Limb (tissue), 2 donors: ENCODE measurements around the gene PLXNA4.

Experiments
- DNase-seq, 2 donors: peaks; one replicate each; pipeline ENCODE4 v3.0.0-alpha.2; 2016; ENCODE audit errors: extremely low spot score in 2 of 2

The PLXNA4 gene

DNA sequence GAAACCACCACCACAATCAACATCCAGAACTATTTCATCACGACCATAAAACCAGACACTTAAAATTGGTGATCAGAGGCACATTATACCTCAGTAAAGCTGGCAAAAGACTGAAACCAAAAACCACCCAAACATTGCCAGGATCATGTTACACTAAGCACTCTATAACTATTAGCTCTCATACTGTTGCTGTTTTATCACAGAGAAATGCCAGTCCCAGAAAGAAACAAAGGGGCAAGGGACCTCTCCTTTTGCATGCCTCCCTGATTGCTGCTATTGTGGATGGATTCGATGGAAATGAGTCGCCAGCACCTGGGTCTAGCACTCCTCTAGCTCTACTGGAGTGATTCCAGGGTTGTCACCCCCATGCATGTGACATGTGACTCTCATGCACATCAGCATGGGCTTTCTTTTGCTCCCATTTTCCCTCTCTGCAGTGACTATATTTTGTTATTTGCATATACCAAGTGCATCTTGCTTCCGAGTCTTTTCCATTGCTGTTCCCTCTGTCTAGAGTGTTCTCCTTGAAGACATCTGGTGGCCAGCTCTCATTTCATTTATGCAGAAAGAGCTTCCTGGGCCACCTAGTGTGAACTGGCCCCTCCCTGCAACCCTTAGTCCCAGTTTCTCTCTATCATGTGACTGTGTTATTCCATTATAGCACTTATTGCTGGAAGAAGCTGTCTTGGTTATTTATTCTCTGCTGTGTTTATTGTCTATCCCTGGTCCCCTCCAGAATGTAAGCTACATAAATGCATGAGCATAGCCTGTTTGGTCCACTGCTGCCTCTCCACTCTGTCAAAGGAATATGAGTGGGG is 300.6 kb downstream of the PLXNA4 start:
- DNase-seq = no peak

DNA sequence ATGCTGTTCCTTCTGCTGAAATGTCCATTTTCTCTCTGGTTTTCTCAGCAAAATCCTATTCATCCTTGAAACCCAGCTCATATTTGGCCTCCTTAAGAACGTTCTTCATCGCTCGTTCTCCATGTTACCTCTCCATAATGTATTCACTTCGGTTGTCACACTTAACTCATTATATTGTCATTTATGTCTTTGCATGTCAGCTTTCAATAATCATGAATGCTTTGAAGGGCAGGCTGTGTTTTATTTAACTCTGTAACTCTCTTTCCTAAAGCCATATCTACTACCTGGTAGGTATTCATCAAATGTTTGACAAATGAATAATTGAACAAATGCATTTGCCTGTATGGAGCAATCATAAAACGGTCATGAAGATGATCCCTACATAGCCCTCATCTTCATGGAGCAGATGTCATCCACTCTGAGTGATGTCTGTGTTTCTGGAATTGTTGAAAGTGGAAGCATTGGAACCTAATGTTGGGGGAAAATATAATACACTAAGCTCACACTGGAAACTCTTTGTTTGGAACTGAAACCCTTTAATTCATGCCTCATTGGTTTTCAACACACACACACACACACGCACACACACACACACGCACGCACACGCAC is 303.4 kb downstream of the PLXNA4 start:
- DNase-seq = no peak

DNA sequence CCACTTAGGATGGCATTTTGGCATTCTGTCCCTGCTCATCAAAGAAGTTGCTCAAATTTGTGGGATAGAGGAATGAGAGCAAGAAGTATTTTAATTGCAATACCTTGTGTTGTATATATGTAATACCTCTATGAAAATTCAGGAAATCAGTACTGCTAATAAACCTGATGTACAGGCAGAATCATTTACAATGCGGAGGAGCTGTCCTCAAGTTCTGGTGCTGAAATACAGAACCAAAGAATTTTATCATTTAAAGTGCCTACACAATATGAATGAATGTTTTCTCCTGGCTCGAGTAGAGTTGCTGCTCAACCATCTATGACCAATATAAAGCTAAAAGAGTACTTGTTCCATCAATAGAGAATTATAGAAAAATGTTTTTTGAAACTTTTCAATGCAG is 305.8 kb downstream of the PLXNA4 start:
- DNase-seq = no peak

GRCh38 chr7:132269718-132270117 is 306.6 kb downstream of the PLXNA4 start:
- DNase-seq = no peak

- no peak for DNase-seq
Measured at GRCh38 chr7:132263151-132263550, 313.1 kb downstream of the PLXNA4 start.

- no peak for DNase-seq
Measured at GRCh38 chr7:132262160-132262470, 314.2 kb downstream of the PLXNA4 start.

DNA sequence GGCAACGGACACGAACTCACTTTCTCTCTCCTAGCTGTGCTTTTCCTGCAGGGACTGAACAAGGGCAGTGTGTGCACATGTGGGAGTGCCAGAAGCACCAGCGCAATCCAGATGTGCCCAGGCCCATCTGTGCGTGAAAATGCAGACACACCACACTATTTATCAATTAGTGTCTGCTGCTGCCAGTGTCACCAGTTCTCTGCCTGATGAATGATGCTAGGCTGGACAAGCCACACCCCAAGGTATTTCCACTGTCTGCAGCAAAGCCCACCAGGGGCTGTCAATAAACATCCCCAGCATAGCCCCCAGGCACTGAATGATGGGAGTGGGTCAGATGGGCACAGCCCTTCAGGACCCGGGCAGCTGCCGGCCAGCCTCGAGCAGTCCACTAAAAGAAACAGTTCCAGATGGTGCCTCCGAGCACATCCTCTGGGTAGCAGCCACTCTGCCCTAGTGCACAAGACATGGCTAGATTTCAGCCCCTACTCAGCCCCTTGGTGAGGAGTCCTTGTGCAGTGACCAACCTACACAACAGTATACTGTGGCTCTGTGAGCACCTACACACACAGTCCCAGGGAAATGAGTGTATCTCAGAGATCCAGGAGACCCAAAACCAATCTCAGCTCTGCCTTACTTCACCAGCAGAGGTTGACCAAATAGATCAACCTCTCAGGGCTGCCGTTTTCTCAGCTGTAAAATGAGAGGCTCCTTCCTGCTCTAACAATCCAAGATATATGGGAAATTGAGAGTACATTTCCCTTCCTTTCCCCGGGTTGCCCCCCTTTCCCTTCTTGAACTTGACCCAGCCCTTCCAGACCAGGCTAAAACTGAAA is 314.7 kb downstream of the PLXNA4 start:
- no peak for DNase-seq

DNA sequence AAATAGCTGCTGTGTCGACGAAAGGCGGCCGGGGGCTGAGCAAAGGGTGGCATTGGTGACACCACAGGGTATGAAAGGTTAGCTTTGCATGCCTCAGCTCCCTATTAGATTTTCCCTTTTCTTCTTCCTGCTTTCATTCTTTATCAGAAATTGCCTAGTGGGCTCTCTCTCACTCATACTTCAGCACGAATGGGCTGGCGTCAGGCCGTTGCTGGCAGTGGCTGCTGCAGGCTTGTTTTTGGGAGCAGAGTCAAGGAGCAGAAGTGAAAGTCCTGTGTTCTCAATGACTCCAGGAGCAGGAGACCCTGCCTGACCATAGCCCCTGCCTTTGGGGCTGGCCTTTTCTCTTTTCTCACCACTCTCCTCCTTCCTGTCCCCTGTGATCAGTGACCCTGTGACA is 318.0 kb downstream of the PLXNA4 start:
- DNase-seq = no peak

- DNase-seq = no peak
Measured at GRCh38 chr7:132257253-132257652, 319.0 kb downstream of the PLXNA4 start.

DNA sequence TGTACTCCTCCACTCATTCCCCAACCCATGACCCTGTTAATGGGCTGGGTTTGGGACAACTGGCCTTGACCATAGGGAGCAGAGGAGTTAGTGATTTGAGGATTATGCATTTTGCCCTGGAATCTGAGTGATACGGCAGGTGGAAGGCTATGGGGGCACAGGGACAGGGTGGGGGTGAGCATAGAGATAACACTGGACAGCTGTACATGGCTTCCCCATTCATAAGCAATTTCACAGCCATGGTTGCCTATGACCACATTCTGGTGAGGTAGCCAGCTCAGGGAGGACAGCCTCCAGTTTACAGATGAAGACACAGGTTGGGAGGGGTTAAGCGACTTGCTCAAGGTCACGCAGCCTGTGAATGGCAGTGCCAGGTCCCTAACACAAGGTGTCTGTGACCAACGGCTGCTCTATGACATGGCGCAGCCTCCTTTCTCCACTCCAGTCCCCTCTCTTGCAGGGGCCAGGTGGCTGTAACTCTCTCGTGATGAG is 319.5 kb downstream of the PLXNA4 start:
- DNase-seq = no peak

DNA sequence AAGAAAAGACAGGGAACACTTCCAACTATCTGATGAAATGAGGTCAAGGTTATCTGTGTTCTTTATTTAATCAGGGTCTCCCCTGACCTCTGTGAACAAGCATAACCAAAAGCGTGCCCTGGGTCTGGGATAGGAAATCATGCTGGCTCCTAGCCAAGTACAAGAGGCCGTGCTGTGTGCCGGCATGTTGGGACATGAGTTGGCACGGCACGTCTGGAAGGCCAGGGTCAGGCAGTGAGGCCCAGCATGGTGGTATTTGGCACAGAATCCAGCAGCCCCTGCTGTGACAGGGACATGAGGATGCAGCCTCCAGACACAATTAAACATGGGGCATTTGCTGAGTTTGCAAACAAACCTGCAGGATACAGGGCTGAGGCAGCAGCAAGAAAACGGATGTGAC is 320.4 kb downstream of the PLXNA4 start:
- DNase-seq = peak in 1 of 2 donors; percentile 45

DNA sequence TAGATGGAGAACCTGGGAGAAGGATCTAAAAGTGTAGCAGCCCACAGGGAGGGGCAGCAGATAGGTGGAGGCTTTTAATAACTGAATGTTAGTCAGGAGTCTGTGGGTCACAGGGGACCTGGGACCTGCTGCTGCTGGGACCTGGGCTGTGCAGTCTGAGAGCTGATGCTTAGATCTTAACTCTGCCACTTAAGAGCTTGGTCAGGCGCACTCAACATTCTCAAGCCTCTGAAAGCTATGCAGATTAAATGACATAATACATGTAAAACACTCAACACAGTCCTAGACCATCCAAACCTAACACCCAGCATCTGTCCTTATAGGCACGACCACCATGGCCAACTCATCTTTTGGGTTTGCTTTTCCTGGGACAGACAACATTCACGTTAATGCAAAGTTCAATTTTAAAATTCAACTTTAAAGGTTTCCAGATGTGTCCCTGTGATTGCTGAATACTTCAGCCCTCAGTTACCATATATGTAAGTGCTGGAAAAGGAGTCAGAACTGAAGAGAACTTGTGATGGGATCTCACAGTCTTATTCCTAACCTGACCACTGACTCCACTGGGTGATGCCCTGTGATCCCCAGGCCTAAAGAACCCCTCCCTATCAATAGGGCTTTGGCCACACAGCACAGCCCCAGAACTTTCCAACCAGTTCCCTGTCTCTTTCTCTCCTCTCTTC is 321.0 kb downstream of the PLXNA4 start:
- DNase-seq = no peak

- DNase-seq = no peak
Measured at GRCh38 chr7:132254455-132254854, 321.8 kb downstream of the PLXNA4 start.

GRCh38 chr7:132252793-132253100 is 323.5 kb downstream of the PLXNA4 start:
- DNase-seq = no peak

GRCh38 chr7:132251327-132251659 is 325.0 kb downstream of the PLXNA4 start:
- DNase-seq = peak in 1 of 2 donors; percentile 68

- no peak for DNase-seq
Measured at GRCh38 chr7:132250480-132251326, 325.6 kb downstream of the PLXNA4 start.

GRCh38 chr7:132249256-132249971 is 326.9 kb downstream of the PLXNA4 start:
- no peak for DNase-seq

DNA sequence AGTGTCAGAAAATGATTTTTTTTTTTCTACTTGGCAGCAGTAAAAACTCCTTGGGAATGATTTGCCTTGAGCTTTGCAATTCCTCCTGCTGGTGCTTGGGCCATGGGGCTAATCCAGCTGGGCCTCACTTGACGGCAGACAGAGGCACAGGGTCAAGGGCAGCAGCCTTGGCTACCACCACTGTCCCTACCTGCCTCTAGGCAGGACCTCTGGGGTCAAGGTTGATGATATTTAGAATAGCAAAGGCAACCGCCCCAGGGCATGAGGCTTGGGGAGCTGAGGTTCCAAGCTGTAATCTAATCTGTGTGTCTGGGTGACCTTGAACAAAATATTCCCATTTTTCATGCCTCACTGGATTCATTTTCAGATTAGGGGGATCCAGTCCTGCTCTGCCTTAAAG is 327.4 kb downstream of the PLXNA4 start:
- no peak for DNase-seq

GRCh38 chr7:132247995-132248618 is 328.2 kb downstream of the PLXNA4 start:
- no peak for DNase-seq

DNA sequence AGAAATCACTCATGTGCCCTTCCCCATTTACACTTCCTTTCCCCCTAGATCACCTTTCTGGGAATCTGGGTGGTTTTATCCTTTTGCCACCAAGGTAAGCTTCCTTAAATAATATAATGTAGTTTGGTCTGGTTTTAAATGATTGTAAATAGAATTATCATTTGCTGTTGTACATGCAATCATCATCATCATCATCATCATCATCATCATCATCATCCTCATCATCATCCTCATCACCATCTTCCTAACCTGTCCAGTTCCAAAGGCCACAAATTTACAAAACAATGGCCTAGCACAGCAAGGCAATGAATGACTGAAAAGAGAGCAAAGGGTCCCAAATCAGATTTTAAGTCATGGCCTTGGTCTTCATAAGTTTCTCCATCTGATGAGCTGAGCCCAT is 329.7 kb downstream of the PLXNA4 start:
- DNase-seq = no peak
